K562 (cell line): ENCODE data around the gene KCNMB3. TPM values are rescaled to one million over a fixed set of nuclear protein-coding genes. Genes with fewer than 3 reads are reported as not detected.

Experiments used
- RBM25 ChIP-seq: fragments of 200-400 bp; formaldehyde crosslinking; IDR thresholded peaks from 2 replicates; pipeline ENCODE4 v1.6.1; 2018; ENCODE audit warnings: low read length, low read depth, moderate library complexity; ENCODE audit not compliant: severe bottlenecking
- polyA plus RNA-seq, 8 experiments: library from polyadenylated mRNA; depleted of rRNA in 4 of 8; stranded (reverse) in 5 of 8; unstranded in 3 of 8; fragments of >200 nt; fragmentation: Nextera tagmentation in 2 of 8; fragmentation: Illumina TruSeq in 1 of 8; extraction: Ambion mirVana in 2 of 8; extraction: Trizol in 1 of 8; gene quantifications; 2 replicates each; pipeline versions ENCODE4 v1.2.1 to v1.2.3, GENCODE V29; 2011 to 2014; ENCODE audit warnings: inconsistent platforms in 1 of 8, missing spikeins in 1 of 8
- total RNA-seq, 7 experiments: library from RNA; depleted of rRNA in 6 of 7; stranded (reverse); fragments of >200 nt in 6 of 7; fragmentation: Illumina TruSeq in 2 of 7; extraction: Trizol in 2 of 7; gene quantifications; 2 replicates each; pipeline versions ENCODE4 v1.2.1 to v1.2.3, GENCODE V29; 2011 to 2021; ENCODE audit warnings: low replicate concordance in 1 of 7
- TF ChIP-seq, protein P1 (sequence below): fragments of 450-650 bp; IDR thresholded peaks from 2 replicates; pipeline ENCODE4 v1.6.1; 2016; ENCODE audit warnings: mild to moderate bottlenecking, moderate library complexity
- TF ChIP-seq, protein P2 (sequence below): fragments of 250-450 bp; sonication (Bioruptor Pico); IDR thresholded peaks from 2 replicates; pipeline ENCODE4 v1.9.0; 2021; ENCODE audit warnings: mild to moderate bottlenecking, inconsistent platforms
- TF ChIP-seq, protein P3 (sequence below), 2 experiments: IDR thresholded peaks; 2 replicates each; pipeline ENCODE4 v1.6.1; 2011; ENCODE audit warnings: borderline replicate concordance in 1 of 2, control low read depth in 1 of 2, low read depth in 1 of 2, low read length in 1 of 2, mild to moderate bottlenecking in 1 of 2, mixed read lengths in 1 of 2, moderate library complexity in 1 of 2; ENCODE audit not compliant: insufficient read depth in 1 of 2, insufficient read length in 1 of 2, poor library complexity in 1 of 2, severe bottlenecking in 1 of 2; ENCODE audit errors: extremely low read depth in 1 of 2
- TF ChIP-seq, protein P4 (sequence below), 3 experiments: fragments of 200-800 bp in 1 of 3; fragments of 250-450 bp in 1 of 3; fragments of 450-650 bp in 1 of 3; sonication (Bioruptor Pico) in 1 of 3; sonication (Bioruptor generic) in 1 of 3; formaldehyde crosslinking in 1 of 3; IDR thresholded peaks; 2 replicates each; pipeline versions ENCODE4 v1.6.1 to v1.8.0; 2016 to 2022; ENCODE audit warnings: mild to moderate bottlenecking in 2 of 3, missing genetic modification characterization in 2 of 3, missing compliant biosample characterization in 1 of 3, moderate library complexity in 1 of 3

The KCNMB3 gene
- total and polyA plus RNA-seq, 9 of the 15 experiments (the other 6 are each of a cell fraction or from before 2014, with no cell fraction given) = 7.0 to 21.1 (median 14.3) TPM

DNA sequence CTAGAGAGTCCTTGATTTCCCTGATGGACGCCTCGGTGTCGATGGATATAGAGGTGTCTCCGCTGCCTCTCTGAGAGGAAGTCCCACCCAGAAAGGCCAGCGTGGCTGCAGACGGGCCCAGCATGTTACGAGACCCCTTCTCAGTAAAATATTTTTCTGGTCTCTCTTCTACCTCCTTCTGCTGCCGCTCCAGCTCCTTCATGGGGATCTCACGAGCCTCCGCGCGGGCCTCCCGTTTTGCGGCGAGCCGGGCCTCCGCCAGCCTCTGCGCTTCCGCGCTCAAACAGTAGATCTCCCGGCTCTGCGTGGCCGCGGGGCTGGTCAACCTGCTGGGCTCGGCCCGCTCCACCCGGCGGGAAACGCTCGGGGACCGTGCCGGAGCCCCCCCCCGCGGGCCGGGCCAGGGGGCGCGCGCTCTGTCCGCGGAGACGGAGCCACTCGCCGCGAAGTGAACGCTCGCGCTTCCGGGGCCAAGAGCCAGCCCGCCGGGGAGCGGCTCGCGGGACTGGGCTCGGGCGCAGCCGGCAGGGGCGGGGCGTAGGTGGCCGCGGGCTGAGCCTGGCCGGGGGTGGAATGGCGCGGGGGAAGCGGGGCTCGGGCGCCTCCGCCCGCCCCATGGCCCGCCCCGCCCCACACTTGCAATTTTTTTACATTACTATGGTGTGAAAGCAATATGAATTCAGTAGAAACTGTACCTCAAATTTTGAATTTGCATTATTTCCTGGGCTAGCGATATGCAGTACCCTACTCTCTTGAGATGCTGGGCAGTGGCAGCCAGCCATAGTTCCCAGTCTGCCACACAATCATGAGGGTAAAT lies 10.2 kb upstream of the KCNMB3 start (continued):
- TF ChIP-seq, protein P1, sequence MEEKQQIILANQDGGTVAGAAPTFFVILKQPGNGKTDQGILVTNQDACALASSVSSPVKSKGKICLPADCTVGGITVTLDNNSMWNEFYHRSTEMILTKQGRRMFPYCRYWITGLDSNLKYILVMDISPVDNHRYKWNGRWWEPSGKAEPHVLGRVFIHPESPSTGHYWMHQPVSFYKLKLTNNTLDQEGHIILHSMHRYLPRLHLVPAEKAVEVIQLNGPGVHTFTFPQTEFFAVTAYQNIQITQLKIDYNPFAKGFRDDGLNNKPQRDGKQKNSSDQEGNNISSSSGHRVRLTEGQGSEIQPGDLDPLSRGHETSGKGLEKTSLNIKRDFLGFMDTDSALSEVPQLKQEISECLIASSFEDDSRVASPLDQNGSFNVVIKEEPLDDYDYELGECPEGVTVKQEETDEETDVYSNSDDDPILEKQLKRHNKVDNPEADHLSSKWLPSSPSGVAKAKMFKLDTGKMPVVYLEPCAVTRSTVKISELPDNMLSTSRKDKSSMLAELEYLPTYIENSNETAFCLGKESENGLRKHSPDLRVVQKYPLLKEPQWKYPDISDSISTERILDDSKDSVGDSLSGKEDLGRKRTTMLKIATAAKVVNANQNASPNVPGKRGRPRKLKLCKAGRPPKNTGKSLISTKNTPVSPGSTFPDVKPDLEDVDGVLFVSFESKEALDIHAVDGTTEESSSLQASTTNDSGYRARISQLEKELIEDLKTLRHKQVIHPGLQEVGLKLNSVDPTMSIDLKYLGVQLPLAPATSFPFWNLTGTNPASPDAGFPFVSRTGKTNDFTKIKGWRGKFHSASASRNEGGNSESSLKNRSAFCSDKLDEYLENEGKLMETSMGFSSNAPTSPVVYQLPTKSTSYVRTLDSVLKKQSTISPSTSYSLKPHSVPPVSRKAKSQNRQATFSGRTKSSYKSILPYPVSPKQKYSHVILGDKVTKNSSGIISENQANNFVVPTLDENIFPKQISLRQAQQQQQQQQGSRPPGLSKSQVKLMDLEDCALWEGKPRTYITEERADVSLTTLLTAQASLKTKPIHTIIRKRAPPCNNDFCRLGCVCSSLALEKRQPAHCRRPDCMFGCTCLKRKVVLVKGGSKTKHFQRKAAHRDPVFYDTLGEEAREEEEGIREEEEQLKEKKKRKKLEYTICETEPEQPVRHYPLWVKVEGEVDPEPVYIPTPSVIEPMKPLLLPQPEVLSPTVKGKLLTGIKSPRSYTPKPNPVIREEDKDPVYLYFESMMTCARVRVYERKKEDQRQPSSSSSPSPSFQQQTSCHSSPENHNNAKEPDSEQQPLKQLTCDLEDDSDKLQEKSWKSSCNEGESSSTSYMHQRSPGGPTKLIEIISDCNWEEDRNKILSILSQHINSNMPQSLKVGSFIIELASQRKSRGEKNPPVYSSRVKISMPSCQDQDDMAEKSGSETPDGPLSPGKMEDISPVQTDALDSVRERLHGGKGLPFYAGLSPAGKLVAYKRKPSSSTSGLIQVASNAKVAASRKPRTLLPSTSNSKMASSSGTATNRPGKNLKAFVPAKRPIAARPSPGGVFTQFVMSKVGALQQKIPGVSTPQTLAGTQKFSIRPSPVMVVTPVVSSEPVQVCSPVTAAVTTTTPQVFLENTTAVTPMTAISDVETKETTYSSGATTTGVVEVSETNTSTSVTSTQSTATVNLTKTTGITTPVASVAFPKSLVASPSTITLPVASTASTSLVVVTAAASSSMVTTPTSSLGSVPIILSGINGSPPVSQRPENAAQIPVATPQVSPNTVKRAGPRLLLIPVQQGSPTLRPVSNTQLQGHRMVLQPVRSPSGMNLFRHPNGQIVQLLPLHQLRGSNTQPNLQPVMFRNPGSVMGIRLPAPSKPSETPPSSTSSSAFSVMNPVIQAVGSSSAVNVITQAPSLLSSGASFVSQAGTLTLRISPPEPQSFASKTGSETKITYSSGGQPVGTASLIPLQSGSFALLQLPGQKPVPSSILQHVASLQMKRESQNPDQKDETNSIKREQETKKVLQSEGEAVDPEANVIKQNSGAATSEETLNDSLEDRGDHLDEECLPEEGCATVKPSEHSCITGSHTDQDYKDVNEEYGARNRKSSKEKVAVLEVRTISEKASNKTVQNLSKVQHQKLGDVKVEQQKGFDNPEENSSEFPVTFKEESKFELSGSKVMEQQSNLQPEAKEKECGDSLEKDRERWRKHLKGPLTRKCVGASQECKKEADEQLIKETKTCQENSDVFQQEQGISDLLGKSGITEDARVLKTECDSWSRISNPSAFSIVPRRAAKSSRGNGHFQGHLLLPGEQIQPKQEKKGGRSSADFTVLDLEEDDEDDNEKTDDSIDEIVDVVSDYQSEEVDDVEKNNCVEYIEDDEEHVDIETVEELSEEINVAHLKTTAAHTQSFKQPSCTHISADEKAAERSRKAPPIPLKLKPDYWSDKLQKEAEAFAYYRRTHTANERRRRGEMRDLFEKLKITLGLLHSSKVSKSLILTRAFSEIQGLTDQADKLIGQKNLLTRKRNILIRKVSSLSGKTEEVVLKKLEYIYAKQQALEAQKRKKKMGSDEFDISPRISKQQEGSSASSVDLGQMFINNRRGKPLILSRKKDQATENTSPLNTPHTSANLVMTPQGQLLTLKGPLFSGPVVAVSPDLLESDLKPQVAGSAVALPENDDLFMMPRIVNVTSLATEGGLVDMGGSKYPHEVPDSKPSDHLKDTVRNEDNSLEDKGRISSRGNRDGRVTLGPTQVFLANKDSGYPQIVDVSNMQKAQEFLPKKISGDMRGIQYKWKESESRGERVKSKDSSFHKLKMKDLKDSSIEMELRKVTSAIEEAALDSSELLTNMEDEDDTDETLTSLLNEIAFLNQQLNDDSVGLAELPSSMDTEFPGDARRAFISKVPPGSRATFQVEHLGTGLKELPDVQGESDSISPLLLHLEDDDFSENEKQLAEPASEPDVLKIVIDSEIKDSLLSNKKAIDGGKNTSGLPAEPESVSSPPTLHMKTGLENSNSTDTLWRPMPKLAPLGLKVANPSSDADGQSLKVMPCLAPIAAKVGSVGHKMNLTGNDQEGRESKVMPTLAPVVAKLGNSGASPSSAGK = peak; percentile 80
- TF ChIP-seq, protein P2, sequence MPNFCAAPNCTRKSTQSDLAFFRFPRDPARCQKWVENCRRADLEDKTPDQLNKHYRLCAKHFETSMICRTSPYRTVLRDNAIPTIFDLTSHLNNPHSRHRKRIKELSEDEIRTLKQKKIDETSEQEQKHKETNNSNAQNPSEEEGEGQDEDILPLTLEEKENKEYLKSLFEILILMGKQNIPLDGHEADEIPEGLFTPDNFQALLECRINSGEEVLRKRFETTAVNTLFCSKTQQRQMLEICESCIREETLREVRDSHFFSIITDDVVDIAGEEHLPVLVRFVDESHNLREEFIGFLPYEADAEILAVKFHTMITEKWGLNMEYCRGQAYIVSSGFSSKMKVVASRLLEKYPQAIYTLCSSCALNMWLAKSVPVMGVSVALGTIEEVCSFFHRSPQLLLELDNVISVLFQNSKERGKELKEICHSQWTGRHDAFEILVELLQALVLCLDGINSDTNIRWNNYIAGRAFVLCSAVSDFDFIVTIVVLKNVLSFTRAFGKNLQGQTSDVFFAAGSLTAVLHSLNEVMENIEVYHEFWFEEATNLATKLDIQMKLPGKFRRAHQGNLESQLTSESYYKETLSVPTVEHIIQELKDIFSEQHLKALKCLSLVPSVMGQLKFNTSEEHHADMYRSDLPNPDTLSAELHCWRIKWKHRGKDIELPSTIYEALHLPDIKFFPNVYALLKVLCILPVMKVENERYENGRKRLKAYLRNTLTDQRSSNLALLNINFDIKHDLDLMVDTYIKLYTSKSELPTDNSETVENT (CRISPR knock-in tag) = peak; percentile 41; the same call in 1 of the 2 replicates
- TF ChIP-seq RBM25 = peak; percentile 54
- TF ChIP-seq, protein P3, sequence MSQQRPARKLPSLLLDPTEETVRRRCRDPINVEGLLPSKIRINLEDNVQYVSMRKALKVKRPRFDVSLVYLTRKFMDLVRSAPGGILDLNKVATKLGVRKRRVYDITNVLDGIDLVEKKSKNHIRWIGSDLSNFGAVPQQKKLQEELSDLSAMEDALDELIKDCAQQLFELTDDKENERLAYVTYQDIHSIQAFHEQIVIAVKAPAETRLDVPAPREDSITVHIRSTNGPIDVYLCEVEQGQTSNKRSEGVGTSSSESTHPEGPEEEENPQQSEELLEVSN (IDR thresholded peaks at IDR 0.05; ENCODE audit: borderline replicate concordance in 1 of 2, extremely low read depth in 1 of 2, insufficient read depth in 1 of 2, insufficient read length in 1 of 2, low read depth in 1 of 2, low read length in 1 of 2, poor library complexity in 1 of 2, severe bottlenecking in 1 of 2) = peak; percentile 68 to 76
- TF ChIP-seq, protein P4, sequence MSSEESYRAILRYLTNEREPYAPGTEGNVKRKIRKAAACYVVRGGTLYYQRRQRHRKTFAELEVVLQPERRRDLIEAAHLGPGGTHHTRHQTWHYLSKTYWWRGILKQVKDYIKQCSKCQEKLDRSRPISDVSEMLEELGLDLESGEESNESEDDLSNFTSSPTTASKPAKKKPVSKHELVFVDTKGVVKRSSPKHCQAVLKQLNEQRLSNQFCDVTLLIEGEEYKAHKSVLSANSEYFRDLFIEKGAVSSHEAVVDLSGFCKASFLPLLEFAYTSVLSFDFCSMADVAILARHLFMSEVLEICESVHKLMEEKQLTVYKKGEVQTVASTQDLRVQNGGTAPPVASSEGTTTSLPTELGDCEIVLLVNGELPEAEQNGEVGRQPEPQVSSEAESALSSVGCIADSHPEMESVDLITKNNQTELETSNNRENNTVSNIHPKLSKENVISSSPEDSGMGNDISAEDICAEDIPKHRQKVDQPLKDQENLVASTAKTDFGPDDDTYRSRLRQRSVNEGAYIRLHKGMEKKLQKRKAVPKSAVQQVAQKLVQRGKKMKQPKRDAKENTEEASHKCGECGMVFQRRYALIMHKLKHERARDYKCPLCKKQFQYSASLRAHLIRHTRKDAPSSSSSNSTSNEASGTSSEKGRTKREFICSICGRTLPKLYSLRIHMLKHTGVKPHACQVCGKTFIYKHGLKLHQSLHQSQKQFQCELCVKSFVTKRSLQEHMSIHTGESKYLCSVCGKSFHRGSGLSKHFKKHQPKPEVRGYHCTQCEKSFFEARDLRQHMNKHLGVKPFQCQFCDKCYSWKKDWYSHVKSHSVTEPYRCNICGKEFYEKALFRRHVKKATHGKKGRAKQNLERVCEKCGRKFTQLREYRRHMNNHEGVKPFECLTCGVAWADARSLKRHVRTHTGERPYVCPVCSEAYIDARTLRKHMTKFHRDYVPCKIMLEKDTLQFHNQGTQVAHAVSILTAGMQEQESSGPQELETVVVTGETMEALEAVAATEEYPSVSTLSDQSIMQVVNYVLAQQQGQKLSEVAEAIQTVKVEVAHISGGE (CRISPR knock-in tag; IDR thresholded peaks at IDR 0.05) = 0 out of 6 replicates have a peak, but pooled peaks of 1 of the 3 experiments have one; percentile 19
